Epithelial cell of proximal tubule (primary cell): ENCODE measurements around the gene MROH7. TPM values are rescaled to one million over a fixed set of nuclear protein-coding genes. Genes with fewer than 3 reads are reported as not detected.

Experiments used
- DNase-seq: peaks from one replicate; pipeline ENCODE4 v3.0.0-alpha.2; 2011; ENCODE audit warnings: low read depth
- H3K4me3 ChIP-seq: 2 replicates; pipeline ENCODE4 v1.5.1; 2011; ENCODE audit warnings: low read depth, mild to moderate bottlenecking, low read length
- total RNA-seq: library from RNA; depleted of rRNA; stranded (reverse); fragments of >200 nt; gene quantifications from 2 replicates; pipeline ENCODE4 v1.2.3, GENCODE V29; 2015
- TF ChIP-seq, protein P1 (sequence below): conservative IDR thresholded peaks from 2 replicates; pipeline ENCODE4 v1.5.1; 2012; ENCODE audit warnings: low read depth, mild to moderate bottlenecking, low read length

MROH7 gene
- total RNA-seq, 1 donor from 2014 or later, result not detected

DNA sequence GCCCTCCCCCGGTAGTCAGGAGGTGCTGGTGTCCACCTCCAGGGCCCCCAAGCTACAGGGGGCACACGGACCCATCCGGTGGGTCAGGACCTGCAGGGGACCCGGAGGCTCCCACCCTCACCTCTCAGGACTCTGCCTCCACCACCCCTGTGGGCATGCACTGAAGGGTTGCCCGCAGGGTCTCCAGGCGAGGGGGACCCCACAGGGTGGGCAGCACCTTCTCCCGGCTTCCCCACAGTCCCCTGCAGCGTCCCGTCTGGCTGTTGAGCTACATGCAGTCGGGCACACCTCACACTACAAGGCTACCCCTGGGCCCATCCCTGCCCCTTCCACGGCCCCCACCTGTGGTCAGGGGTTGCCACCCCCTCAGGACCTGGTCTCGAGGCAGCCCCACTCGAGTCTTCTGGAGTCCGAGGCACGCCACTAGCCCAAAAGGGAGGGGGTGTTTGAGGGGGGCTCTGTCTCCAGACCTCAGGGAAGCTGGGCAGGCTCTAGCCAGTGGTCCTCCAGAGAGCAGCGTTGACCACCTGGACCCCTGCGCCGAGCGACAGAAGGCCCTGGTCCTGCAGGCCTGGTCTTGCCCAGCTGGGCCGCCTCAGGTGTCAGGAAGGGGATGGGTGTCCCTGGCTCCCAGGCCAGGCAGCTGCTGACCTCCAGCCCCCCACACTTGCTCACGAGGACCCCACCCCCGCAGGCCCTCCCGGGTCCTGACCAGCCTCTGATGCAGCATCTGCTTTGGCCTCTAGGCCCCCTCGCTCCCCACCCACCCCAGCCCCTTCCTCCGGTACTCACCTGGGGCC, 113.1 kb downstream of the MROH7 start:
- no peak for DNase-seq
- H3K4me3 ChIP-seq, result no peak overlapping the region
- TF ChIP-seq, protein P1, sequence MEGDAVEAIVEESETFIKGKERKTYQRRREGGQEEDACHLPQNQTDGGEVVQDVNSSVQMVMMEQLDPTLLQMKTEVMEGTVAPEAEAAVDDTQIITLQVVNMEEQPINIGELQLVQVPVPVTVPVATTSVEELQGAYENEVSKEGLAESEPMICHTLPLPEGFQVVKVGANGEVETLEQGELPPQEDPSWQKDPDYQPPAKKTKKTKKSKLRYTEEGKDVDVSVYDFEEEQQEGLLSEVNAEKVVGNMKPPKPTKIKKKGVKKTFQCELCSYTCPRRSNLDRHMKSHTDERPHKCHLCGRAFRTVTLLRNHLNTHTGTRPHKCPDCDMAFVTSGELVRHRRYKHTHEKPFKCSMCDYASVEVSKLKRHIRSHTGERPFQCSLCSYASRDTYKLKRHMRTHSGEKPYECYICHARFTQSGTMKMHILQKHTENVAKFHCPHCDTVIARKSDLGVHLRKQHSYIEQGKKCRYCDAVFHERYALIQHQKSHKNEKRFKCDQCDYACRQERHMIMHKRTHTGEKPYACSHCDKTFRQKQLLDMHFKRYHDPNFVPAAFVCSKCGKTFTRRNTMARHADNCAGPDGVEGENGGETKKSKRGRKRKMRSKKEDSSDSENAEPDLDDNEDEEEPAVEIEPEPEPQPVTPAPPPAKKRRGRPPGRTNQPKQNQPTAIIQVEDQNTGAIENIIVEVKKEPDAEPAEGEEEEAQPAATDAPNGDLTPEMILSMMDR, result no peak

- DNase-seq, result no peak
- TF ChIP-seq, protein P1, result no peak
- H3K4me3 ChIP-seq, result no peak overlapping the region
Observed at GRCh38 chr1:54757833-54758232, 116.2 kb downstream of the MROH7 start.

GRCh38 chr1:54758678-54759348, 117.2 kb downstream of the MROH7 start:
- H3K4me3 ChIP-seq, result no peak overlapping the region
- TF ChIP-seq, protein P1, result no peak
- DNase-seq, result no peak

Other genes starting within 250 kb of the MROH7 start
- gene SSBP3, start 235.4 kb upstream of the MROH7 start, total RNA-seq, result 7.8 and 13.1 TPM in 2 replicates
- 0.86 and 1.3 TPM in 2 replicates for gene ACOT11, start 93.6 kb upstream of the MROH7 start, total RNA-seq
- not detected in 2 replicates for gene FAM151A, start 18.3 kb upstream of the MROH7 start, total RNA-seq
- 23.1 and 38.6 TPM in 2 replicates for gene TTC4, start 74.1 kb downstream of the MROH7 start, total RNA-seq
- 5.1 and 5.4 TPM in 2 replicates for gene PARS2, start 122.7 kb downstream of the MROH7 start, total RNA-seq
- 1.9 and 4.3 TPM in 2 replicates for gene TTC22, start 159.5 kb downstream of the MROH7 start, total RNA-seq
- gene DHCR24, start 245.4 kb downstream of the MROH7 start, total RNA-seq, result 258 and 494 TPM in 2 replicates